HepG2 (cell line): Measurements from ENCODE around the gene RYR2. TPM values are rescaled to one million over a fixed set of nuclear protein-coding genes. Genes with fewer than 3 reads are reported as not detected.

Source experiments
- ATAC-seq: fragments of 200-7000 bp; cut with Tn5 transposase; 3 replicates; pipeline ENCODE4 v1.9.1; 2020; ENCODE audit warnings: mild to moderate bottlenecking, moderate library complexity
- BruUV-seq: library from RNA; stranded (reverse); fragments of 400-500 nt; replicated peaks from 2 replicates; lab custom pipeline; 2021; lab: Mats Ljungman, UMichigan
- CTCF ChIA-PET: fragments of 300-600 bp; formaldehyde crosslinking; extraction: SDS; loops from one replicate; lab custom pipeline; 2021; ENCODE audit warnings: low total read pairs, inconsistent platforms, low intra/inter-chr PET ratio; lab: Yijun Ruan, JAX
- POLR2A ChIA-PET: fragments of 350-600 bp; sonication (Branson Sonifier 250); formaldehyde crosslinking; loops from one replicate; lab custom pipeline; 2020; ENCODE audit warnings: antibody characterized with exemption, inconsistent platforms; lab: Yijun Ruan, JAX
- DNase-seq: peaks from one replicate; pipeline ENCODE4 v3.0.0-alpha.2; 2015; ENCODE audit warnings: low spot score
- FAIRE-seq: peaks from 3 replicates; lab custom pipeline; 2011; peaks lifted over from hg19 to GRCh38; lab: Jason Lieb, UNC
- H2AFZ ChIP-seq: one replicate; pipeline ENCODE4 v1.6.1; 2011; ENCODE audit warnings: low read length, inconsistent platforms
- H3K27ac ChIP-seq: fragments of 300-600 bp; 3 replicates; pipeline ENCODE4 v1.8.0; 2011; ENCODE audit warnings: mixed run types, mild to moderate bottlenecking, mixed read lengths, low read length, inconsistent platforms; ENCODE audit not compliant: insufficient read depth; ENCODE audit errors: extremely low read length
- H3K27me3 ChIP-seq, 2 experiments: fragments of 200-600 bp in 1 of 2; 2 replicates in 1 of 2; 3 replicates in 1 of 2; pipeline versions ENCODE4 v1.6.0 to v1.8.0; 2011; ENCODE audit warnings: low read length in 2 of 2, mild to moderate bottlenecking in 2 of 2, moderate library complexity in 2 of 2, inconsistent platforms in 1 of 2; ENCODE audit not compliant: insufficient read depth in 2 of 2, control insufficient read depth in 1 of 2
- H3K36me3 ChIP-seq, 2 experiments: fragments of 200-600 bp in 1 of 2; replicated peaks in 1 of 2; 2 replicates in 1 of 2; 3 replicates in 1 of 2; pipeline versions ENCODE4 v1.5.1 to v1.8.0; 2011; ENCODE audit warnings: low read length in 2 of 2, inconsistent platforms in 1 of 2; ENCODE audit not compliant: insufficient read depth in 2 of 2, control insufficient read depth in 1 of 2
- H3K4me1 ChIP-seq: 2 replicates; pipeline ENCODE4 v1.5.1; 2012; ENCODE audit warnings: low read length, inconsistent platforms; ENCODE audit not compliant: insufficient read depth
- H3K4me2 ChIP-seq: 2 replicates; pipeline ENCODE4 v1.6.0; 2011; ENCODE audit warnings: low read depth, low read length, inconsistent platforms
- H3K4me3 ChIP-seq, 3 experiments: fragments of 200-600 bp in 1 of 3; sonication (generic), shearing (Covaris generic) in 1 of 3; replicated peaks in 1 of 3; 2 replicates each; pipeline ENCODE4 v1.5.1; 2011 to 2016; ENCODE audit warnings: low read length in 3 of 3, inconsistent platforms in 2 of 3, low read depth in 2 of 3, mild to moderate bottlenecking in 2 of 3, control low read depth in 1 of 3, mixed read lengths in 1 of 3; ENCODE audit not compliant: insufficient read depth in 1 of 3
- H3K79me2 ChIP-seq: one replicate; pipeline ENCODE4 v1.6.1; 2011; ENCODE audit warnings: low read length, inconsistent platforms; ENCODE audit not compliant: insufficient read depth
- H3K9ac ChIP-seq: 2 replicates; pipeline ENCODE4 v1.6.0; 2011; ENCODE audit warnings: mild to moderate bottlenecking, low read depth, low read length, inconsistent platforms; ENCODE audit not compliant: insufficient read depth
- H3K9me3 ChIP-seq: 2 replicates; pipeline ENCODE4 v1.5.1; 2012; ENCODE audit warnings: mild to moderate bottlenecking, low read length
- H4K20me1 ChIP-seq: 2 replicates; pipeline ENCODE4 v1.6.0; 2011; ENCODE audit warnings: inconsistent platforms, mild to moderate bottlenecking, low read length, moderate library complexity; ENCODE audit not compliant: insufficient read depth
- ELF3 ChIP-seq: IDR thresholded peaks from 2 replicates; pipeline ENCODE4 v1.6.1; 2016; ENCODE audit warnings: missing genetic modification reagents, missing compliant biosample characterization
- FOXA3 ChIP-seq: IDR thresholded peaks from 2 replicates; pipeline ENCODE4 v1.6.1; 2016; ENCODE audit warnings: missing genetic modification reagents, missing compliant biosample characterization
- GABPB1 ChIP-seq: IDR thresholded peaks from 2 replicates; pipeline ENCODE4 v1.6.1; 2016; ENCODE audit warnings: mild to moderate bottlenecking, missing genetic modification reagents, moderate library complexity, missing compliant biosample characterization
- HOXA3 ChIP-seq: sonication (generic); formaldehyde crosslinking; IDR thresholded peaks from 2 replicates; pipeline ENCODE4 v1.5.0; 2020; ENCODE audit warnings: missing genetic modification reagents
- TBL1XR1 ChIP-seq: fragments of 150-350 bp; IDR thresholded peaks from 2 replicates; pipeline ENCODE4 v1.6.1; 2014; ENCODE audit warnings: borderline replicate concordance, low read length; ENCODE audit not compliant: partially characterized antibody
- THAP7 ChIP-seq: sonication (generic); formaldehyde crosslinking; IDR thresholded peaks from 2 replicates; pipeline ENCODE4 v1.8.1; 2023; ENCODE audit warnings: mild to moderate bottlenecking, missing genetic modification reagents
- ZNF3 ChIP-seq: IDR thresholded peaks from 2 replicates; pipeline ENCODE4 v1.7.0; 2017; ENCODE audit warnings: inconsistent platforms
- ZNF331 ChIP-seq: sonication (generic); formaldehyde crosslinking; IDR thresholded peaks from 2 replicates; pipeline ENCODE4 v1.4.0; 2020; ENCODE audit warnings: missing genetic modification reagents
- ZNF333 ChIP-seq: sonication (generic); formaldehyde crosslinking; IDR thresholded peaks from 2 replicates; pipeline ENCODE4 v1.4.0; 2020; ENCODE audit warnings: mild to moderate bottlenecking, missing genetic modification reagents, borderline replicate concordance
- WGBS: methylation state at CpG from one replicate; pipeline ENCODE4 v1.1.6; 2017; ENCODE audit warnings: low lambda C conversion rate; 5-methylcytosine and 5-hydroxymethylcytosine counted together
- in situ Hi-C: cut with HindIII; loops from 2 replicates; pipeline ENCODE4 v1.10.0; 2017; ENCODE audit warnings: low pct_unique_long_range_greater_than_20kb; ENCODE audit not compliant: extremely low pct_ligation_motif_present
- intact Hi-C: fragments of 100-400 bp; cut with micrococcal nuclease; formaldehyde crosslinking; loops from one replicate; pipeline ENCODE4 v1.10.0; 2022; ENCODE audit not compliant: unreplicated experiment
- polyA plus RNA-seq, 8 experiments: library from polyadenylated mRNA; depleted of rRNA in 3 of 8; stranded (reverse) in 7 of 8; unstranded in 1 of 8; fragments of >200 nt; fragmentation: Illumina TruSeq in 4 of 8; extraction: Trizol in 4 of 8; gene quantifications; 2 replicates each; pipeline versions ENCODE4 v1.2.1 to v1.2.3, GENCODE V29; 2011 to 2016; ENCODE audit warnings: low read depth in 4 of 8, missing spikeins in 1 of 8, mixed read lengths in 1 of 8; ENCODE audit not compliant: insufficient read depth in 1 of 8
- total RNA-seq, 5 experiments: library from RNA; depleted of rRNA; stranded (reverse); fragments of >200 nt; fragmentation: Illumina TruSeq; extraction: Trizol; gene quantifications; 2 replicates each; pipeline ENCODE4 v1.2.3, GENCODE V29; 2016; ENCODE audit warnings: low read depth in 1 of 5
- TF ChIP-seq, protein P1 (sequence below): sonication (generic); formaldehyde crosslinking; IDR thresholded peaks from 2 replicates; pipeline ENCODE4 v1.5.0; 2020; ENCODE audit warnings: mild to moderate bottlenecking, missing genetic modification reagents, moderate library complexity
- TF ChIP-seq, protein P2 (sequence below): sonication (generic); formaldehyde crosslinking; IDR thresholded peaks from 2 replicates; pipeline ENCODE4 v1.4.0; 2020; ENCODE audit warnings: missing genetic modification reagents, borderline replicate concordance

Gene RYR2
- total and polyA plus RNA-seq, 2 of the 13 experiments (the other 11 are each of a cell fraction or from before 2014, with no cell fraction given) = not detected

DNA sequence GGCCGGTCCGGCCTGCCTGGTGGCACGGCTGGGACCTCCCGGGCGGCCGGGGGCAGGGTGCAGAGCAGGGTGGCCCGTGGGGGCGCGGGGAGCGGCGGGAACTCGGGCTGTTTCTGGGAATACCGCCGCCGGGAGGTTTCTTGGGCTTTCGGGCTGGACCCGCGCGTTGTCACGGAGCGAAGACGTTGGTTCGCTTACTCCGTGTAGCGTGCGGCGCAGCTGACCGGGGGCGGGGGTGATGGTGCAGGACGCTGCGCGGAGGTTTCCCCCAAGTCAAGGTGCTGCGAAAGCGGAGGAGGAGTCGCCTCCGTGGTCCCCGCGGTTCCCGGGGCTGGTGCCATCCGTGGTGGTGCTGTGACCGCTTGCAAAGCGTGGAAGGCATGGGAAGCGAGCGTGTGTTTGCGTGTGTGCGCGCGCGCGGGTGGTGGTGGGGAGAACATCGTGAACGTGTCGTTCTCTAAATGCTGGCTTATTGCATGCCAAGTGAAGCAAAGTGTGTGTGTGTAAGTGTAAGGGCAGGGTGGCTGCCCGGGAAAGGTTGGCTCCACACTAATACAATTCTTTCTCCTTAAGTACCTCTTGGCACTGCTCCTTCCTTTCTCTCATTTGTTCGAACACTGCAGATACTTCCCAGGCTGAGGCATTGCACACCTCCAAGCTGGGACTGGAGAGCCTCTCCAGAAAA lies 1.1 kb downstream of the RYR2 start:
- TF ChIP-seq HOXA3 (CRISPR knock-in tag) (no peak), ELF3 (CRISPR knock-in tag) (no peak), THAP7 (CRISPR knock-in tag) (no peak), GABPB1 (CRISPR knock-in tag) (no peak), FOXA3 (CRISPR knock-in tag) (no peak), TBL1XR1 (no peak), ZNF331 (CRISPR knock-in tag) (no peak), ZNF333 (CRISPR knock-in tag) (no peak), ZNF3 (CRISPR knock-in tag) (no peak)
- TF ChIP-seq, protein P1, sequence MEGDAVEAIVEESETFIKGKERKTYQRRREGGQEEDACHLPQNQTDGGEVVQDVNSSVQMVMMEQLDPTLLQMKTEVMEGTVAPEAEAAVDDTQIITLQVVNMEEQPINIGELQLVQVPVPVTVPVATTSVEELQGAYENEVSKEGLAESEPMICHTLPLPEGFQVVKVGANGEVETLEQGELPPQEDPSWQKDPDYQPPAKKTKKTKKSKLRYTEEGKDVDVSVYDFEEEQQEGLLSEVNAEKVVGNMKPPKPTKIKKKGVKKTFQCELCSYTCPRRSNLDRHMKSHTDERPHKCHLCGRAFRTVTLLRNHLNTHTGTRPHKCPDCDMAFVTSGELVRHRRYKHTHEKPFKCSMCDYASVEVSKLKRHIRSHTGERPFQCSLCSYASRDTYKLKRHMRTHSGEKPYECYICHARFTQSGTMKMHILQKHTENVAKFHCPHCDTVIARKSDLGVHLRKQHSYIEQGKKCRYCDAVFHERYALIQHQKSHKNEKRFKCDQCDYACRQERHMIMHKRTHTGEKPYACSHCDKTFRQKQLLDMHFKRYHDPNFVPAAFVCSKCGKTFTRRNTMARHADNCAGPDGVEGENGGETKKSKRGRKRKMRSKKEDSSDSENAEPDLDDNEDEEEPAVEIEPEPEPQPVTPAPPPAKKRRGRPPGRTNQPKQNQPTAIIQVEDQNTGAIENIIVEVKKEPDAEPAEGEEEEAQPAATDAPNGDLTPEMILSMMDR (CRISPR knock-in tag) = no peak
- TF ChIP-seq, protein P2, sequence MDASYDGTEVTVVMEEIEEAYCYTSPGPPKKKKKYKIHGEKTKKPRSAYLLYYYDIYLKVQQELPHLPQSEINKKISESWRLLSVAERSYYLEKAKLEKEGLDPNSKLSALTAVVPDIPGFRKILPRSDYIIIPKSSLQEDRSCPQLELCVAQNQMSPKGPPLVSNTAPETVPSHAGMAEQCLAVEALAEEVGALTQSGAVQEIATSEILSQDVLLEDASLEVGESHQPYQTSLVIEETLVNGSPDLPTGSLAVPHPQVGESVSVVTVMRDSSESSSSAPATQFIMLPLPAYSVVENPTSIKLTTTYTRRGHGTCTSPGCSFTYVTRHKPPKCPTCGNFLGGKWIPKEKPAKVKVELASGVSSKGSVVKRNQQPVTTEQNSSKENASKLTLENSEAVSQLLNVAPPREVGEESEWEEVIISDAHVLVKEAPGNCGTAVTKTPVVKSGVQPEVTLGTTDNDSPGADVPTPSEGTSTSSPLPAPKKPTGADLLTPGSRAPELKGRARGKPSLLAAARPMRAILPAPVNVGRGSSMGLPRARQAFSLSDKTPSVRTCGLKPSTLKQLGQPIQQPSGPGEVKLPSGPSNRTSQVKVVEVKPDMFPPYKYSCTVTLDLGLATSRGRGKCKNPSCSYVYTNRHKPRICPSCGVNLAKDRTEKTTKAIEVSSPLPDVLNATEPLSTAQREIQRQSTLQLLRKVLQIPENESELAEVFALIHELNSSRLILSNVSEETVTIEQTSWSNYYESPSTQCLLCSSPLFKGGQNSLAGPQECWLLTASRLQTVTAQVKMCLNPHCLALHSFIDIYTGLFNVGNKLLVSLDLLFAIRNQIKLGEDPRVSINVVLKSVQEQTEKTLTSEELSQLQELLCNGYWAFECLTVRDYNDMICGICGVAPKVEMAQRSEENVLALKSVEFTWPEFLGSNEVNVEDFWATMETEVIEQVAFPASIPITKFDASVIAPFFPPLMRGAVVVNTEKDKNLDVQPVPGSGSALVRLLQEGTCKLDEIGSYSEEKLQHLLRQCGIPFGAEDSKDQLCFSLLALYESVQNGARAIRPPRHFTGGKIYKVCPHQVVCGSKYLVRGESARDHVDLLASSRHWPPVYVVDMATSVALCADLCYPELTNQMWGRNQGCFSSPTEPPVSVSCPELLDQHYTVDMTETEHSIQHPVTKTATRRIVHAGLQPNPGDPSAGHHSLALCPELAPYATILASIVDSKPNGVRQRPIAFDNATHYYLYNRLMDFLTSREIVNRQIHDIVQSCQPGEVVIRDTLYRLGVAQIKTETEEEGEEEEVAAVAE (CRISPR knock-in tag) = no peak
- peaks cover 0 to 37% of the 10 kb centered on the region in 2 experiments; a peak in 2 of 5 replicates for H3K27me3 ChIP-seq
- intact Hi-C loops = no loop called here
- WGBS = 72% methylated on average over 49 of the region's 55 CpGs
- no peak overlapping the region for H2AFZ ChIP-seq
- H3K36me3 ChIP-seq = no peaks in the 10 kb centered on the region
- H3K79me2 ChIP-seq = no peaks in the 10 kb centered on the region
- no peak overlapping the region for H3K27ac ChIP-seq
- no TSS peak for BruUV-seq
- no peaks in the 10 kb centered on the region for H4K20me1 ChIP-seq
- no peaks in the 10 kb centered on the region for H3K9me3 ChIP-seq
- H3K4me1 ChIP-seq = no peaks in the 10 kb centered on the region
- ATAC-seq (no peak), FAIRE-seq (no peak), DNase-seq (no peak)
- H3K4me3 ChIP-seq = no peak overlapping the region
- no peak overlapping the region for H3K9ac ChIP-seq
- POLR2A ChIA-PET = no interaction called here
- CTCF ChIA-PET = no interaction called here
- H3K4me2 ChIP-seq = no peak overlapping the region
- in situ Hi-C loops = no loop called here
